Fibroblast of skin of left quadriceps (primary cell): ENCODE measurements around the gene AP5B1.
"Not testable (repeated sequence)": the region's sequence is repeated elsewhere in the genome, so short reads cannot be mapped to it uniquely, and the experiment has no call there.

Experiments
- DNase-seq, 2 experiments: peaks; one replicate each; pipeline ENCODE4 v3.0.0-alpha.2; 2013; ENCODE audit warnings: low read depth in 2 of 2

The AP5B1 gene

GRCh38 chr11:65767406-65767805 lies 13.4 kb downstream of the AP5B1 start:
- DNase-seq: no peak

- DNase-seq: peak; percentile 68 to 74
Observed at GRCh38 chr11:65766535-65766934, 14.2 kb downstream of the AP5B1 start.

- no peak for DNase-seq
Observed at GRCh38 chr11:65764434-65764833, 16.3 kb downstream of the AP5B1 start.

GRCh38 chr11:65762816-65763215 lies 18.0 kb downstream of the AP5B1 start:
- not testable (repeated sequence) for DNase-seq

GRCh38 chr11:65762169-65762568 lies 18.6 kb downstream of the AP5B1 start:
- DNase-seq: not testable (repeated sequence)

- DNase-seq: no peak
Observed at GRCh38 chr11:65745049-65745448, 35.7 kb downstream of the AP5B1 start.

GRCh38 chr11:65744699-65745042 lies 36.1 kb downstream of the AP5B1 start:
- DNase-seq: no peak

GRCh38 chr11:65744026-65744698 lies 36.6 kb downstream of the AP5B1 start:
- DNase-seq: peak in 1 of 2 experiments; percentile 0

- DNase-seq: no peak
Observed at GRCh38 chr11:65743681-65744025, 37.1 kb downstream of the AP5B1 start.

GRCh38 chr11:65742353-65742752 lies 38.4 kb downstream of the AP5B1 start:
- DNase-seq: no peak

GRCh38 chr11:65741185-65741584 lies 39.6 kb downstream of the AP5B1 start:
- DNase-seq: no peak

GRCh38 chr11:65739022-65739421 lies 41.8 kb downstream of the AP5B1 start:
- no peak for DNase-seq

GRCh38 chr11:65736810-65737209 lies 44.0 kb downstream of the AP5B1 start:
- DNase-seq: no peak

- not testable (repeated sequence) for DNase-seq
Observed at GRCh38 chr11:65735111-65735510, 45.7 kb downstream of the AP5B1 start.

GRCh38 chr11:65730461-65730860 lies 50.3 kb downstream of the AP5B1 start:
- DNase-seq: no peak

- no peak for DNase-seq
Observed at GRCh38 chr11:65727865-65728264, 52.9 kb downstream of the AP5B1 start.

- DNase-seq: no peak
Observed at GRCh38 chr11:65726660-65727059, 54.1 kb downstream of the AP5B1 start.
